H1 (cell line): ENCODE results near the gene COQ8A. TPM values are rescaled to one million over a fixed set of nuclear protein-coding genes. Genes with fewer than 3 reads are reported as not detected.

Experiments used
- ATF3 ChIP-seq: IDR thresholded peaks from 2 replicates; pipeline ENCODE4 v1.6.1; 2011; ENCODE audit warnings: low read depth, mild to moderate bottlenecking, low read length; ENCODE audit not compliant: insufficient read depth
- CBX8 ChIP-seq: fragments of 300-800, 300-1000 bp; sonication (generic); IDR thresholded peaks from 2 replicates; pipeline ENCODE4 v1.7.1; 2016; ENCODE audit warnings: low read depth, low read length, borderline replicate concordance
- EGR1 ChIP-seq: IDR thresholded peaks from 2 replicates; pipeline ENCODE4 v1.6.1; 2011; ENCODE audit warnings: low read depth, low read length, borderline replicate concordance
- HDAC6 ChIP-seq: IDR thresholded peaks from one replicate; pipeline ENCODE4 v1.7.1; 2012; ENCODE audit warnings: low read depth, mild to moderate bottlenecking, inconsistent platforms, low read length, moderate library complexity
- KDM1A ChIP-seq: fragments of 200-600, 300-600 bp; sonication (generic); IDR thresholded peaks from 2 replicates; pipeline ENCODE4 v1.7.1; 2016; ENCODE audit warnings: mild to moderate bottlenecking, low read length, borderline replicate concordance
- NANOG ChIP-seq: IDR thresholded peaks from 2 replicates; pipeline ENCODE4 v1.6.1; 2011; ENCODE audit warnings: low read length, low read depth, mild to moderate bottlenecking, inconsistent platforms; ENCODE audit not compliant: insufficient read depth, poor library complexity, severe bottlenecking
- SP2 ChIP-seq: IDR thresholded peaks from 2 replicates; pipeline ENCODE4 v1.6.1; 2012; ENCODE audit warnings: mild to moderate bottlenecking, low read length, inconsistent platforms
- SUZ12 ChIP-seq: fragments of 200-600 bp; sonication (generic); IDR thresholded peaks from 2 replicates; pipeline ENCODE4 v1.6.1; 2012; ENCODE audit warnings: mild to moderate bottlenecking, inconsistent platforms, low read length, moderate library complexity, mixed read lengths
- TAF1 ChIP-seq: IDR thresholded peaks from 2 replicates; pipeline ENCODE4 v1.6.1; 2011; ENCODE audit warnings: mild to moderate bottlenecking, low read depth, low read length
- TCF12 ChIP-seq: IDR thresholded peaks from 2 replicates; pipeline ENCODE4 v1.6.1; 2011; ENCODE audit warnings: low read depth, mild to moderate bottlenecking, low read length
- polyA plus RNA-seq, 7 experiments: library from polyadenylated mRNA; depleted of rRNA in 3 of 7; stranded (reverse) in 5 of 7; unstranded in 2 of 7; fragments of >200 nt in 5 of 7; fragments of 200-250 nt in 2 of 7; gene quantifications; 1 replicate in 5 of 7; 2 replicates in 1 of 7; 4 replicates in 1 of 7; pipeline versions ENCODE4 v1.2.1 to v1.2.3, GENCODE V29; 2011 to 2013; ENCODE audit warnings: missing spikeins in 2 of 7, mixed read lengths in 2 of 7
- total RNA-seq: library from RNA; stranded (reverse); fragmentation: NEBNext Ultra II Directional; extraction: Animal tissue kit (Norgen Biotek cat#: 25700); gene quantifications from 2 replicates; pipeline ENCODE4 v1.2.1, GENCODE V29; 2021

COQ8A gene
- total and polyA plus RNA-seq, 2 of the 8 experiments (the other 6 are each of a cell fraction or from before 2014, with no cell fraction given): 28.5 to 38.9 TPM

GRCh38 chr1:226962421-226963391 is 22.6 kb downstream of the COQ8A start (continued):
- no peak for TF ChIP-seq SUZ12
- no peak for TF ChIP-seq NANOG
- TF ChIP-seq CBX8: no peak
- TF ChIP-seq TCF12: no peak
- no peak for TF ChIP-seq TAF1
- TF ChIP-seq ATF3: no peak
- TF ChIP-seq HDAC6: no peak
- TF ChIP-seq KDM1A: no peak
- TF ChIP-seq EGR1: no peak
- no peak for TF ChIP-seq SP2
